Omental fat pad (tissue), 4 donors: ENCODE data around the gene ARHGAP26. TPM values are rescaled to one million over a fixed set of nuclear protein-coding genes. Genes with fewer than 3 reads are reported as not detected.

Experiments
- ATAC-seq: fragments of 150-250 bp; one replicate; pipeline ENCODE4 v1.9.1; 2016; ENCODE audit warnings: mild to moderate bottlenecking, moderate library complexity; ENCODE audit not compliant: low FRiP score
- DNase-seq: peaks from one replicate; pipeline ENCODE4 v3.0.0-alpha.2; 2019; ENCODE audit warnings: low spot score
- total RNA-seq, 4 donors: library from RNA; depleted of rRNA; stranded (reverse); fragments of >200 nt; gene quantifications; one replicate each; pipeline ENCODE4 v1.1.0, GENCODE V29; 2016
- TF ChIP-seq, protein P1 (sequence below), 3 donors: fragments of 450-650 bp; IDR thresholded peaks; one replicate each; pipeline ENCODE4 v1.5.1; 2016 to 2017; ENCODE audit warnings: antibody characterized with exemption in 3 of 3, mild to moderate bottlenecking in 3 of 3, moderate library complexity in 2 of 3

ARHGAP26 gene
- total RNA-seq, 4 donors from 2014 or later, result 40.4 to 134 (median 63.6) TPM

DNA sequence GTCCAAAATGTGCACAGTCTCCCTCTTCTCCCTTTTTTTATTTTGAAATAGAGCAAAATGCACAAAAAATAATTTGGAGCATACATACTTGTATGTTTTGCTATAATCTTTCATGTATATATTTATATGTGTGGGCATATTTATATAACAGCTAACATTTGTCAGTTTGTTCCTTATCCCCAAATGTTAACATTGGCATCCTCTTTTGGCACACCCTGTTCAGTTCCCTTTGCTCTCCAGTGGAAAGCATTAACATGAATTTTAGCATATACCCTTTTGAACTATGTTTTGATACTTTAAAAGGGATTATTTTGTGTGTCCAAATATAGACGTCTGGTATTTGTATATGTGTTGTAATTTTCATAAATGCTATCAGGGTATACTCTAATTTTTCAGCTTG, 306.2 kb downstream of the ARHGAP26 start:
- TF ChIP-seq, protein P1, sequence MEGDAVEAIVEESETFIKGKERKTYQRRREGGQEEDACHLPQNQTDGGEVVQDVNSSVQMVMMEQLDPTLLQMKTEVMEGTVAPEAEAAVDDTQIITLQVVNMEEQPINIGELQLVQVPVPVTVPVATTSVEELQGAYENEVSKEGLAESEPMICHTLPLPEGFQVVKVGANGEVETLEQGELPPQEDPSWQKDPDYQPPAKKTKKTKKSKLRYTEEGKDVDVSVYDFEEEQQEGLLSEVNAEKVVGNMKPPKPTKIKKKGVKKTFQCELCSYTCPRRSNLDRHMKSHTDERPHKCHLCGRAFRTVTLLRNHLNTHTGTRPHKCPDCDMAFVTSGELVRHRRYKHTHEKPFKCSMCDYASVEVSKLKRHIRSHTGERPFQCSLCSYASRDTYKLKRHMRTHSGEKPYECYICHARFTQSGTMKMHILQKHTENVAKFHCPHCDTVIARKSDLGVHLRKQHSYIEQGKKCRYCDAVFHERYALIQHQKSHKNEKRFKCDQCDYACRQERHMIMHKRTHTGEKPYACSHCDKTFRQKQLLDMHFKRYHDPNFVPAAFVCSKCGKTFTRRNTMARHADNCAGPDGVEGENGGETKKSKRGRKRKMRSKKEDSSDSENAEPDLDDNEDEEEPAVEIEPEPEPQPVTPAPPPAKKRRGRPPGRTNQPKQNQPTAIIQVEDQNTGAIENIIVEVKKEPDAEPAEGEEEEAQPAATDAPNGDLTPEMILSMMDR (IDR thresholded peaks at IDR 0.05), result no peak
- no peak for DNase-seq

DNA sequence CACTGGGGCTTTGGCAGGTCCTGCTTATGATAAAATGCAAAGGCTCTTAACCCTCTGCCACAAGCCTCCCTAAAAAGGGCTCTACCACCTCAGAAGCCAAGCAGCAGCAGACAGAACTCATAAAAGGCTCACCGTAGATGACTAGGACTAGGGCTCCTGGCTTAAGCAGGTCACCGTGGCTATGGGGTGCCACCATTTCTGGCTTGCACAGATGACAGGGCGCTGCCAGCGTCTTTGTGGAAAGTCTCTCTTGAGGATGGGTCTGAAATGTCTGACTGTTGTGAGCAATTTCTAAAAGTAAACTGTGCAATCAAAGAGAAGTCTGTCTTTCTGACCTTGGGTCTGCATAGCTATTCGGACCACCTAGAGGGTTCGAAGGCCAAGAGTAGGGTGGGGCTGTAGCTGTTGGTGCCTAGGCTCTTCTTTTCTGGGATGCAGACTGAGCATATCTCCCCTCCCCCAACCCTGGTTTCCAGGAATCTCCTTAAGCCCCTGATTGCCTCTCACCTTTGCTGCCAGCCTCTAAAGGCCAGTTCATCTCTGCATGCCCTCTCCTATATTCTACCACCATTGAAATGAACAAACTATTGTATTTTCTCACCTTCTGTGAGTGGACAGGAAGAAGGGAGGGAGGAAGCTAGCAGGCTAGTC, 307.4 kb downstream of the ARHGAP26 start:
- ATAC-seq (no peak), DNase-seq (no peak)
- TF ChIP-seq, protein P1 (IDR thresholded peaks at IDR 0.05), result no peak

More for the DNA sequence above, 306.2 kb downstream of the ARHGAP26 start:
- ATAC-seq, result no peak

DNA sequence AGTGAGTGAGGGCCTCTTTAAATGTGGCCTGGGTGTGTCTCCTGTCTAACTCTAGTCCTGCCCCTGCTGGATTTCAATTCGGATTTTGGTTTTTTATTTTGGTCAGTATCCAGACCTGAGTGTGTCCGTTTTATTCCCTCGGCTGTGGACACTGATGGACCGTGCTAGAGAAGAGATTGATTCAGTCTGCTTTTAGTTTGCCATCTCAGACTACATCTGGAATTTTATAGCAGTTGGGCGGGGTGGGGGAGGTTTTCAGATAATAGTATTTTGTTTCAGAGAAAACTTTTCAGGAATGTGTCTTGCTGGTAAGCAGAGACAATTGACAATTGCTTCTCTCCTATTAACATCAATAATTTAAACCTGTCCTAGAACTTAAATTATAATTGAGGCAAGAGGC, 308.1 kb downstream of the ARHGAP26 start:
- DNase-seq (no peak), ATAC-seq (no peak)
- TF ChIP-seq, protein P1 (IDR thresholded peaks at IDR 0.05), result no peak

DNA sequence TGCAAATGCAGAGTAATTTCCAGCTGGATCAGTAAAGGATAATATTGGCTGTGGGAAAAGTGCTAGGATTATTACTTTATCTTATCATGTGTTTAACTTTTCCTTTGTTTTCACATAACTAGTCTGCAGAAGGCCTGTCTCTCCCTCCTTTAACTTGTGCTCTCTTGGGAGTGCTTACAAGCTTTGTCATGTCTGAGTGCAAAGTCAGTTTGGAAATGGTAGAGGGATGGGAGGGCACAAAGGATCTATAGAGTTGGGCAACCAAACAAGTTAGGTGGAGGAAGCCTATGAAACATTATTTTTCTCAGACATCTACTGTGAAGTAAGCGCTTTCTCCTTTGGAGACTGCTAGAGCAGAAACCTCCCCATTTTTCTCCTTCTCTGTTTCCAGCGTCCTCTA, 308.8 kb downstream of the ARHGAP26 start:
- TF ChIP-seq, protein P1 (IDR thresholded peaks at IDR 0.05), result no peak
- DNase-seq (no peak), ATAC-seq (no peak)

- ATAC-seq (no peak), DNase-seq (no peak)
- TF ChIP-seq, protein P1 (IDR thresholded peaks at IDR 0.05), result no peak
Measured at GRCh38 chr5:143080407-143080806, 310.2 kb downstream of the ARHGAP26 start.

DNA sequence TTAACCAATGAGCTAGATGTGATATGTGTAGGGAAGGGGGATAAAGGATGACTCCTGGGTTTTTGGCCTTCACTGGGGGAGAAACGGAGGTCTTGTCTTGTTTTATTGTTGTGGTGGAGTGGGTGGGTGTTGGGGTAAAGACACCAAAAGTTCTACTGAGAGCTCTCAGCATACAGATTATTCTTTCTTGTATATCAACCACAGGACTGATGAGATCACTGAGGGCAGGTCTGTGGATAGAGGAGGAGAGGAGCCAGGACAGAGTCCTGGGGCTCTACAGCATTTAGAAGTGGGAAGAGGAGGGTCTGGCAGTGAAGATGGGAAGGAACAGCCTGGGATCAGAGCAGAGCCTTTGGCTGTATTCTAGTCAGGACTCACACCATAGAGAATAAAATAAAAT, 310.8 kb downstream of the ARHGAP26 start:
- no peak for ATAC-seq
- TF ChIP-seq, protein P1 (IDR thresholded peaks at IDR 0.05), result no peak
- DNase-seq, result no peak

- ATAC-seq (no peak), DNase-seq (no peak)
- TF ChIP-seq, protein P1 (IDR thresholded peaks at IDR 0.05), result no peak
Measured at GRCh38 chr5:143083006-143083405, 312.8 kb downstream of the ARHGAP26 start.
